Heart left ventricle (tissue), 16 donors: Measurements from ENCODE around the gene KNG1. TPM values are rescaled to one million over a fixed set of nuclear protein-coding genes. Genes with fewer than 3 reads are reported as not detected.

Experiments
- ATAC-seq, 4 donors: fragments of 200-7000 bp; cut with Tn5 transposase; one replicate each; pipeline ENCODE4 v1.9.1; 2020 to 2022; ENCODE audit warnings: moderate library complexity in 4 of 4, mild to moderate bottlenecking in 3 of 4, moderate number of reproducible peaks in 1 of 4
- DNase-seq, 5 donors: peaks; one replicate each; pipeline ENCODE4 v3.0.0-alpha.2; 2020
- H3K27ac ChIP-seq, 12 donors: fragments of 200-600 bp; sonication (generic) in 4 of 12; one replicate each; pipeline versions ENCODE4 v1.5.0 to v1.8.0; 2016 to 2022; ENCODE audit warnings: mild to moderate bottlenecking in 2 of 12
- H3K27me3 ChIP-seq, 9 donors: fragments of 200-600 bp; sonication (generic) in 2 of 9; one replicate each; pipeline versions ENCODE4 v1.5.1 to v1.8.0; 2016 to 2022; ENCODE audit warnings: mild to moderate bottlenecking in 3 of 9
- H3K36me3 ChIP-seq, 9 donors: fragments of 200-600 bp; sonication (generic) in 2 of 9; one replicate each; pipeline versions ENCODE4 v1.5.0 to v1.8.0; 2018 to 2022; ENCODE audit warnings: mild to moderate bottlenecking in 2 of 9
- H3K4me1 ChIP-seq, 12 donors: fragments of 200-600 bp; sonication (generic) in 4 of 12; one replicate each; pipeline versions ENCODE4 v1.5.0 to v1.8.0; 2016 to 2022; ENCODE audit warnings: mild to moderate bottlenecking in 3 of 12
- H3K4me3 ChIP-seq, 12 donors: fragments of 200-600 bp; sonication (generic) in 4 of 12; one replicate each; pipeline versions ENCODE4 v1.5.0 to v1.8.0; 2017 to 2022; ENCODE audit warnings: mild to moderate bottlenecking in 9 of 12, moderate library complexity in 4 of 12
- H3K9me3 ChIP-seq, 12 donors: fragments of 200-600 bp; sonication (generic) in 4 of 12; one replicate each; pipeline versions ENCODE4 v1.5.0 to v1.8.0; 2016 to 2022; ENCODE audit warnings: mild to moderate bottlenecking in 1 of 12
- POLR2A ChIP-seq, 2 donors: fragments of 450-650 bp; IDR thresholded peaks; one replicate each; pipeline ENCODE4 v1.6.1; 2017; ENCODE audit warnings: antibody characterized with exemption in 2 of 2, mild to moderate bottlenecking in 2 of 2, moderate library complexity in 2 of 2
- WGBS, 4 donors: extraction: QIAGEN DNeasy Blood & Tissue Kit in 2 of 4; methylation state at CpG; one replicate each; pipeline versions ENCODE4 v1.1.5 to v1.1.7; 2013 to 2018; 5-methylcytosine and 5-hydroxymethylcytosine counted together
- intact Hi-C, 10 donors: fragments of 100-400 bp; cut with DNase I; formaldehyde crosslinking; loops; one replicate each; pipeline versions ENCODE4 v1.11.1 to v1.14.2; 2022
- polyA plus RNA-seq, 2 donors: library from polyadenylated mRNA; stranded (reverse); fragments of 200-250 nt; gene quantifications; one replicate each; pipeline ENCODE4 v1.2.3, GENCODE V29; 2013
- total RNA-seq, 9 donors: library from RNA; depleted of rRNA in 2 of 9; stranded (reverse); fragments of >200 nt in 2 of 9; fragmentation: NEBNext Ultra II Directional in 3 of 9; extraction: Animal tissue kit (Norgen Biotek cat#: 25700) in 3 of 9; gene quantifications; one replicate each; pipeline versions ENCODE4 v1.1.0 to v1.2.4, GENCODE V29; 2016 to 2023
- TF ChIP-seq, protein P1 (sequence below), 12 donors: fragments of 200-600 bp; sonication (generic) in 4 of 12; IDR thresholded peaks; one replicate each; pipeline versions ENCODE4 v1.5.0 to v1.8.0; 2018 to 2022; ENCODE audit warnings: antibody characterized with exemption in 12 of 12, mild to moderate bottlenecking in 5 of 12
- donor health status: ischemic (EF 13 %, LVEDD 7.1; RV severe dilation, severe dysfunction).
- donor health status: healthy with polysubstance abuse.
- donor health status: DM: no; HTN: yes; CAD: no.
- donor health status: DM: no; HTN: no; CAD: no.
- donor health status: ischemic (EF 25% LVEDD 6.9; RV normal size, moderate dysfunction).
- donor health status: ischemic (EF 25% LVEDD 5.7; RV mildly dilated, moderate dysfunction).
- donor health status: healthy.
- donor health status: DM: yes; HTN: yes; CAD: no.
- donor health status: ischemic (EF 35%, LVEDD 5.7; RV mildly dilated, moderate dysfunction).
- donor health status: nonischemic (EF 11% LVEDD 7.7; RV severe dilation, severe dysfunction).
- donor health status: DM: yes; HTN: yes; CAD: no.
- donor health status: PGD.
- donor health status: ischemic (EF 29% LVEDD 5.4; RV normal size, mild dysfunction).
- donor health status: nonischemic (EF 23%, LVEDD 6.1; RV moderate dilation, normal function).

KNG1 gene
- total and polyA plus RNA-seq, 11 donors: 0.11 to 1.0 (median 0.21) TPM; not detected in 5

GRCh38 chr3:186787642-186788481 lies 70.7 kb downstream of the KNG1 start:
- intact Hi-C loops: loop anchor here in 1 of 10 donors (10.0 kb wide), 1 partner anchor 853 kb away; the partner anchor contains the start of gene TRA2B
- Histone ChIP-seq H3K9me3 (no peaks in the 10 kb centered on the region), H3K4me1 (peaks cover 7 to 54% (median 40%) of the 10 kb centered on the region in 12 donors), H3K27ac (no peak overlapping the region), H3K4me3 (peak overlapping the region in 2 of 12 donors; percentile 71 to 87), H3K27me3 (no peaks in the 10 kb centered on the region), H3K36me3 (peaks cover 6 to 88% (median 80%) of the 10 kb centered on the region in 9 donors)
- DNase-seq: no peak
- no peak for TF ChIP-seq POLR2A (IDR thresholded peaks at IDR 0.05)
- TF ChIP-seq, protein P1, sequence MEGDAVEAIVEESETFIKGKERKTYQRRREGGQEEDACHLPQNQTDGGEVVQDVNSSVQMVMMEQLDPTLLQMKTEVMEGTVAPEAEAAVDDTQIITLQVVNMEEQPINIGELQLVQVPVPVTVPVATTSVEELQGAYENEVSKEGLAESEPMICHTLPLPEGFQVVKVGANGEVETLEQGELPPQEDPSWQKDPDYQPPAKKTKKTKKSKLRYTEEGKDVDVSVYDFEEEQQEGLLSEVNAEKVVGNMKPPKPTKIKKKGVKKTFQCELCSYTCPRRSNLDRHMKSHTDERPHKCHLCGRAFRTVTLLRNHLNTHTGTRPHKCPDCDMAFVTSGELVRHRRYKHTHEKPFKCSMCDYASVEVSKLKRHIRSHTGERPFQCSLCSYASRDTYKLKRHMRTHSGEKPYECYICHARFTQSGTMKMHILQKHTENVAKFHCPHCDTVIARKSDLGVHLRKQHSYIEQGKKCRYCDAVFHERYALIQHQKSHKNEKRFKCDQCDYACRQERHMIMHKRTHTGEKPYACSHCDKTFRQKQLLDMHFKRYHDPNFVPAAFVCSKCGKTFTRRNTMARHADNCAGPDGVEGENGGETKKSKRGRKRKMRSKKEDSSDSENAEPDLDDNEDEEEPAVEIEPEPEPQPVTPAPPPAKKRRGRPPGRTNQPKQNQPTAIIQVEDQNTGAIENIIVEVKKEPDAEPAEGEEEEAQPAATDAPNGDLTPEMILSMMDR (IDR thresholded peaks at IDR 0.05): no peak
- ATAC-seq: no peak
- 76 to 81% (median 80%) methylated on average over 15 of the region's 15 CpGs for WGBS, 4 donors

DNA sequence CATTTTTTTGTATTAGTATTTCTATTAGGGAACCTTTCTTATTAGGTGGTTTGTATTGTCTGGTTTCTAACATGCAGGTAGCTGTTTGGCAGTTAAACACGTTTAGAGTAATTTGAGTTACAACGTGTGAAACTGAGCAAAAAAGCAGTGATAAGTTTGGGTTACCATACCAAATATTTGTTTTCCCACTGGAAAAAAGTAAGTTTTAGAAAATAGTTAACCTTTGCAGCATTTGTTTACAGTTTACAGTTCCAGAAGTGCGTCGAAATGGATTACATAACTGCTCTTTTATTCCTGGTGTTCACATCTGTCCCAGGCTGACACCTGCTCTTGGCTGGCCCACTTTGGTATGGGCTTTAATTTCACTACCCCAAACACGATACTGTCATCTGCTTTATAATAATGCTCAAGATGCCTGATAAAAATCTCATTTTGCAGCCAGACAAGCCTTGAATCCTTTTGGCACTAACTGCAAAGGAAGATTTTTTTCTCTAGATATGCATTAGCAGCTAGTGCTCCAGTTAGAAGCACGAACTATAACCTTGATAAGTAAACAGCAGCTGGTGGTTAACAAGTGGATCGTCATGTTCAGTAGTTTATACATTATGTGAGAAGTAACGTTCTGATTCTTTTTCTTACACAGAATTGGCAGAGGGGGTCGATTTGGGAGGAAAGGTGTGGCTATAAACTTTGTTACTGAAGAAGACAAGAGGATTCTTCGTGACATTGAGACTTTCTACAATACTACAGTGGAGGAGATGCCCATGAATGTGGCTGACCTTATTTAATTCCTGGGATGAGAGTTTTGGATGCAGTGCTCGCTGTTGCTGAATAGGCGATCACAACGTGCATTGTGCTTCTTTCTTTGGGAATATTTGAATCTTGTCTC lies 71.6 kb downstream of the KNG1 start:
- Histone ChIP-seq H3K9me3 (no peaks in the 10 kb centered on the region), H3K27ac (no peak overlapping the region), H3K36me3 (peaks cover 6 to 96% (median 88%) of the 10 kb centered on the region in 9 donors), H3K4me1 (peaks cover 7 to 54% (median 40%) of the 10 kb centered on the region in 12 donors), H3K4me3 (no peak overlapping the region), H3K27me3 (no peaks in the 10 kb centered on the region)
- ATAC-seq (no peak), DNase-seq (no peak)
- WGBS, 4 donors: 49 to 58% (median 52%) methylated on average over 13 of the region's 13 CpGs
- TF ChIP-seq, protein P1 (IDR thresholded peaks at IDR 0.05): no peak
- TF ChIP-seq POLR2A (IDR thresholded peaks at IDR 0.05): no peak
- intact Hi-C loops: loop anchor here in 1 of 10 donors (10.0 kb wide), 1 partner anchor 854 kb away; the partner anchor contains the start of gene TRA2B

DNA sequence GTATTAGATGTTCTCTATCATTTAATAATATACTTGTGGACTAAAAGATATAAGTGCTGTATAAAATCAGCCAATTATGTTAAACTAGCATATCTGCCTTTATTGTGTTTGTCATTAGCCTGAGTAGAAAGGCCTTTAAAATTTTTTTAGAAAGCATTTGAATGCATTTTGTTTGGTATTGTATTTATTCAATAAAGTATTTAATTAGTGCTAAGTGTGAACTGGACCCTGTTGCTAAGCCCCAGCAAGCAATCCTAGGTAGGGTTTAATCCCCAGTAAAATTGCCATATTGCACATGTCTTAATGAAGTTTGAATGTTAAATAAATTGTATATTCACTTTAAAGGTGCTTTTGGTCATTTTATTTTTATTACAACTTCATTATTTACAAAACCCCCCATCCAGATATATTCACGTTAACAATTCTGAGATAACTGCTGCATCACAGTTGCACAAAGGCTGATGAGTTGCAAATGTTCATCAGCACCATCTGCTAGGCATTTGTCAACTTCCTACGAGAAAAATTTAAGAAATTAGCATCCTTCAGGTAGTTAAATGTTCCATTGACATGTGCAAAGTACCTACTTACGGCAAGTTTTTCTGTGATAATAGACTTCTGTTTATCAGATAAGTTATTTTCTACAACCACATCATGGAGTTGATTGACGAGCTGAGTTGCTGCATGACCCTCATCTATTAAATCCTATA lies 72.5 kb downstream of the KNG1 start:
- peaks cover 7 to 51% (median 39%) of the 10 kb centered on the region in 12 donors for H3K4me1 ChIP-seq
- no peak overlapping the region for H3K4me3 ChIP-seq
- peaks cover 0 to 98% (median 94%) of the 10 kb centered on the region in 9 donors for H3K36me3 ChIP-seq
- intact Hi-C loops: loop anchor here in 1 of 10 donors (10.0 kb wide), 1 partner anchor 855 kb away; the partner anchor contains the start of gene TRA2B
- H3K27me3 ChIP-seq: no peaks in the 10 kb centered on the region
- no peak for ATAC-seq
- no peak for DNase-seq
- no peaks in the 10 kb centered on the region for H3K9me3 ChIP-seq
- TF ChIP-seq, protein P1 (IDR thresholded peaks at IDR 0.05): no peak
- TF ChIP-seq POLR2A (IDR thresholded peaks at IDR 0.05): no peak
- H3K27ac ChIP-seq: no peak overlapping the region
- 42 to 54% (median 49%) methylated on average over 4 of the region's 4 CpGs for WGBS, 4 donors
